ENCODE results near the gene NUFIP1. TPM values are rescaled to one million over a fixed set of nuclear protein-coding genes. Genes with fewer than 3 reads are reported as not detected.

Gene NUFIP1
- total RNA-seq, 4 donors from 2014 or later = 3.4 to 5.3 (median 4.5) TPM

DNA sequence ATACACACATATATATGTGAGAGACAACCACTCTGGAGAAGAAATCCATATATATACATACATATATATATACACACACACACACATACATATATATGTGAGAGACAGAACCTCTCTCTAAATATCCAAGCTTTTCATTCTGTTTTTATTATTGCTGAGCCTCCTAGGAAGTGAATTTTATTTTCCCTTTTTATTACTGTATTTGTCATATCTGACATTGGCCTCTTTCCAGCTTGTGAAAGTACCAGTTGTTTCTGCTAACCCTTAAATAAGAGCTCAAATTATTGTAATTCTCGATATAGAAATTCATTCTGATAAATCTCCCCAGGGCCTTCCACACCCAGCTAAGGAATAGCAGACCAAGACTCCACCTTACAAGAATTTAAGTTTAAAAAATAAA, 81.0 kb downstream of the NUFIP1 start:
- Histone ChIP-seq H3K4me1 (peaks cover 36 to 45% of the 10 kb centered on the region in 2 donors), H3K4me3 (no peak overlapping the region), H3K36me3 (no peaks in the 10 kb centered on the region), H3K27ac (no peak overlapping the region), H3K27me3 (no peaks in the 10 kb centered on the region), H3K9me3 (no peaks in the 10 kb centered on the region)
- intact Hi-C loops (cut with DNase I; ENCODE audit: low total_unique reads) = no loop called here
- in situ Hi-C loops (cut with MboI; ENCODE audit: low sequenced_read_pairs in 4 of 4) = no loop called here
- no peak for ATAC-seq
- no peak for TF ChIP-seq POLR2A (IDR thresholded peaks at IDR 0.05)
- TF ChIP-seq, protein P1, sequence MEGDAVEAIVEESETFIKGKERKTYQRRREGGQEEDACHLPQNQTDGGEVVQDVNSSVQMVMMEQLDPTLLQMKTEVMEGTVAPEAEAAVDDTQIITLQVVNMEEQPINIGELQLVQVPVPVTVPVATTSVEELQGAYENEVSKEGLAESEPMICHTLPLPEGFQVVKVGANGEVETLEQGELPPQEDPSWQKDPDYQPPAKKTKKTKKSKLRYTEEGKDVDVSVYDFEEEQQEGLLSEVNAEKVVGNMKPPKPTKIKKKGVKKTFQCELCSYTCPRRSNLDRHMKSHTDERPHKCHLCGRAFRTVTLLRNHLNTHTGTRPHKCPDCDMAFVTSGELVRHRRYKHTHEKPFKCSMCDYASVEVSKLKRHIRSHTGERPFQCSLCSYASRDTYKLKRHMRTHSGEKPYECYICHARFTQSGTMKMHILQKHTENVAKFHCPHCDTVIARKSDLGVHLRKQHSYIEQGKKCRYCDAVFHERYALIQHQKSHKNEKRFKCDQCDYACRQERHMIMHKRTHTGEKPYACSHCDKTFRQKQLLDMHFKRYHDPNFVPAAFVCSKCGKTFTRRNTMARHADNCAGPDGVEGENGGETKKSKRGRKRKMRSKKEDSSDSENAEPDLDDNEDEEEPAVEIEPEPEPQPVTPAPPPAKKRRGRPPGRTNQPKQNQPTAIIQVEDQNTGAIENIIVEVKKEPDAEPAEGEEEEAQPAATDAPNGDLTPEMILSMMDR (IDR thresholded peaks at IDR 0.05 in 4 of 5, conservative IDR thresholded peaks at IDR 0.05 in 1 of 5) = no peak
- DNase-seq = no peak

DNA sequence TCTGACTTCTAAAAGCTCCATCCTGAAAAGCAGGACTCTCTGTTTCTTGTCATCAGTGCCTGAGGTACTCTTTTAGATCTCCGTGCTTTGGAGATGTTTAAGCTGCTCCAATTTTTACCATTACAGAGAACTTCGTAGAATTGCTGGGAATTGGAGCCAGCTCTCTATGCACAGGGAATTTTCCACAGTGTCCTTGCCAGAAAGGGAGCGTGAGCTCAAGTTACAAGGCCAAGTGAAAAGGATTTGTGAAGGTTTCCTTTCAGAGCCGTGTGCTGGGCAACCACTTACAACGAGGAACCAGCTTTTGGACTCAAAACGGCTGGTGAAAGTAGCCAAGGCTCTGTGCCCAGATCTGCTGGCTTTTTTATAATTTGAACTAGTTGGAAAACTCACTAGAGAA, 82.6 kb downstream of the NUFIP1 start:
- peak; percentile 44 to 65 for ATAC-seq
- DNase-seq = peak; percentile 35 to 57
- intact Hi-C loops (cut with DNase I; ENCODE audit: low total_unique reads) = no loop called here
- TF ChIP-seq, protein P1 (IDR thresholded peaks at IDR 0.05 in 4 of 5, conservative IDR thresholded peaks at IDR 0.05 in 1 of 5) = no peak
- no peak for TF ChIP-seq POLR2A (IDR thresholded peaks at IDR 0.05)
- Histone ChIP-seq H3K9me3 (no peaks in the 10 kb centered on the region), H3K4me3 (no peak overlapping the region), H3K27ac (peak overlapping the region; percentile 48 to 82 (median 76)), H3K27me3 (no peaks in the 10 kb centered on the region), H3K36me3 (no peaks in the 10 kb centered on the region), H3K4me1 (peaks cover 47 to 56% of the 10 kb centered on the region in 2 donors)
- in situ Hi-C loops (cut with MboI; ENCODE audit: low sequenced_read_pairs in 4 of 4) = no loop called here

DNA sequence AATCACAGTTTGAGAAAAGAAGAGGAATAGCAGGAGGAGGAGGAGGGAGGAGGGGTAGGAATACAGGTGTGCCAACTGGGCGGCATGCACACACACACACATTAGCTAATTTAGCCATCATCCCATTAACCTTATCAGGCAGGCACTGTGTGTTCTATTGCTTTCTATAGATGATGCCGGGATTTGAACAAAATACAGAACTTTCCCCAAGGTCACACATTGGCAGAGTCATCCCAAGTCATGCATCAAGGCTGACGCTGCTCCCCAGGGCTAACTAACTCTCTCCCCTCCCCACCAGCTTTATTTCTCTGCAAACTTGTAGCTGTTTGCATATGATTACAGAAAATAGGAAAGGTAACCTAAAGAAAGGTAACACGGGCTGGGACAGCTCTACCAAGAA, 83.0 kb downstream of the NUFIP1 start:
- ATAC-seq (no peak), DNase-seq (no peak)
- H3K9me3 ChIP-seq = no peaks in the 10 kb centered on the region
- H3K4me1 ChIP-seq = peaks cover 47 to 56% of the 10 kb centered on the region in 2 donors
- no peaks in the 10 kb centered on the region for H3K27me3 ChIP-seq
- H3K27ac ChIP-seq = peak overlapping the region in 3 of 4 donors; percentile 76 to 82 (median 77)
- no peak overlapping the region for H3K4me3 ChIP-seq
- in situ Hi-C loops (cut with MboI; ENCODE audit: low sequenced_read_pairs in 4 of 4) = no loop called here
- no peaks in the 10 kb centered on the region for H3K36me3 ChIP-seq
- intact Hi-C loops (cut with DNase I; ENCODE audit: low total_unique reads) = no loop called here
- no peak for TF ChIP-seq POLR2A (IDR thresholded peaks at IDR 0.05)
- TF ChIP-seq, protein P1 (IDR thresholded peaks at IDR 0.05 in 4 of 5, conservative IDR thresholded peaks at IDR 0.05 in 1 of 5) = no peak

DNA sequence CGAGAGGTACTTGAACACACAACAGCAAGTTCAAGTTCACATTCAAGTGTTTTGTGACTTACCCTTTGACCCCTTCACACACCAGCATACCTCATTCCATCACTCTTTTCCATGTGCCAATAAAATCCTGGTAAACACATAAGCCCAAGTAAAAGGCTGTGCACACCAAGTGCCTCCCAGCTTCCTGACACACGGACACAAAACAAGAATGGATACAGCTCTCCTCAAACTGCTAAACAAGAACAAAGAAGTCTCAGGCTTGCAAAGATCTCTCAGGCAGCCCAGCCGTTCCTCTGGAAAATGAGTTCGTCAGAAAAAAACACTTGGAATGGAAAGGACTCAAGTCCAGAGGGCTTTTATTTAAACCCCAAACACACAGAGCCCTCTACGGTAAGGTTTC, 83.7 kb downstream of the NUFIP1 start:
- H3K36me3 ChIP-seq = no peaks in the 10 kb centered on the region
- peaks cover 47 to 56% of the 10 kb centered on the region in 2 donors for H3K4me1 ChIP-seq
- H3K27ac ChIP-seq = peak overlapping the region in 3 of 4 donors; percentile 82 to 90 (median 83)
- intact Hi-C loops (cut with DNase I; ENCODE audit: low total_unique reads) = no loop called here
- no peak for DNase-seq
- no peaks in the 10 kb centered on the region for H3K9me3 ChIP-seq
- H3K27me3 ChIP-seq = no peaks in the 10 kb centered on the region
- in situ Hi-C loops (cut with MboI; ENCODE audit: low sequenced_read_pairs in 4 of 4) = no loop called here
- no peak for ATAC-seq
- TF ChIP-seq, protein P1 (IDR thresholded peaks at IDR 0.05 in 4 of 5, conservative IDR thresholded peaks at IDR 0.05 in 1 of 5) = no peak
- no peak overlapping the region for H3K4me3 ChIP-seq

DNA sequence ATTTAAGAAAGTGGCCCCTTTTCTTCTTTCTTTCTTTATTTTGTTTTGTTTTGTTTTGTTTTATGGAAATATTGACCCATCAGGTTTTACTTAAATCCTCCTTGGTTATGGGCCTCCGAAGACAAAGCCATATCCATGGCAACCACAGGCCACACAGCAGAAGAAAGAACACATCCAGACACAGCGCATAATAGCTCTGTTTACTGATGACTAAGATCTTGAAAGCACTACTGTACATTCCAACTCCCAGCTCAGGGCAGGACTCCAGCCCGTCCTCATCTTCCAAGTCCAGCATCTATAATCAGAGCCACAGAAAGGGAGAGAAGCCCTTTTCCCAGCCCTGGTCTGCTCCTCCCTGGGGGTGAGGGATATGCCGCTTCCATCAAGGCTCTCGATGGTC, 84.3 kb downstream of the NUFIP1 start:
- Histone ChIP-seq H3K27ac (peak overlapping the region; percentile 82 to 91 (median 86)), H3K27me3 (no peaks in the 10 kb centered on the region), H3K4me3 (no peak overlapping the region), H3K4me1 (peaks cover 47 to 56% of the 10 kb centered on the region in 2 donors), H3K9me3 (no peaks in the 10 kb centered on the region), H3K36me3 (no peaks in the 10 kb centered on the region)
- DNase-seq = peak; percentile 73 to 79
- TF ChIP-seq, protein P1 (IDR thresholded peaks at IDR 0.05 in 4 of 5, conservative IDR thresholded peaks at IDR 0.05 in 1 of 5) = no peak
- TF ChIP-seq POLR2A (IDR thresholded peaks at IDR 0.05) = no peak
- in situ Hi-C loops (cut with MboI; ENCODE audit: low sequenced_read_pairs in 4 of 4) = no loop called here
- peak; percentile 72 to 89 for ATAC-seq
- intact Hi-C loops (cut with DNase I; ENCODE audit: low total_unique reads) = loop anchor here (5.0 kb wide), 1 partner anchor 62 kb away; no protein-coding TSS in a partner anchor
